GM18502 (cell line): ENCODE results near the gene CHN2.

Experiments used
- ATAC-seq: cut with Tn5 transposase; IDR thresholded peaks from one replicate; pipeline ENCODE4 v1.9.1; 2021; ENCODE audit warnings: mild to moderate bottlenecking; ENCODE audit not compliant: unreplicated experiment, poor library complexity

CHN2 gene

DNA sequence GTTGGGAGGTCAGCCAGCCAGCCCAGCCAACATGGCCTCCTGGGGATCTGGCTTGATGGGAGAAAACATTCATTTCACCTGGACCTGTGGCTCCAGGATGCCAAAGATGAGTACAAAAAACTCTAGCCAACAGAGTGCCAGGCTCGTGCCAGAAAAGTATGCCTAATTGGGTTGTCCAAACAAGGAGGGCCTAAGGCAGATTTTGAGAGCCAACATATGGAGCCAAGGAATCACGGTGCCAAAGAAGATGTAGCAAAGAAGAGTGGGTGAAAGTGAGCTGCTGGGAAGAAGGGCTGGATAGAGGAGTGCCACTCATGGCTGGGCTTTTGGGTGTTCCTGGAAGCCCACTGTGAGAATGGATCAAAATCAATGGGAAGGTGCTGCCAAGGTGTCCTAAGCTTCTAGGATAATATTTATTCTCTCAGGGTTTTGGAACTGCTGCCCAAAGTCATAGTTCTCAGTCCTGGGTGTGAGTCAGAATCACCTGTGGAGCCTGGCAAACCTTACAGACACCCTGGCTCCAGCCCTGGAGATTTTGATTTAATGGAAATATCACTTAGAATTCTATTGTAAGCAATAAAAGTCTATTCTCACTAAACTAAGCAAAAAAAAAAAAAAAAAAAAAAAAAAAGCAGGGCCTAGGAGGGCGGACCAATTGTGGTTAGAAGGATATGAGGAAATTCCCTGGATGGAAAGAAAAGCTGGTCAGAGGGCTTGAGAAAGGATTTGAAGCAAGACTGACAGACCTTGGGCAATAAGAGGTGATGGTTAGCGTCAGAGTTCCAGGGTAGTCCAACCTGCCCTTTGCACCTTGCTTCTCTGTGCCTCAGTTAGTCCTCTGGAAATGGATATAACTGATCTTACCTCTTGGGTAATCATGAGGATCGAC is 186.9 kb downstream of the CHN2 start:
- ATAC-seq, result no peak

- ATAC-seq, result no peak
Observed at GRCh38 chr7:29384277-29384676, 189.7 kb downstream of the CHN2 start.

GRCh38 chr7:29385214-29385814 is 190.7 kb downstream of the CHN2 start:
- no peak for ATAC-seq

GRCh38 chr7:29386196-29386765 is 191.7 kb downstream of the CHN2 start:
- no peak for ATAC-seq

DNA sequence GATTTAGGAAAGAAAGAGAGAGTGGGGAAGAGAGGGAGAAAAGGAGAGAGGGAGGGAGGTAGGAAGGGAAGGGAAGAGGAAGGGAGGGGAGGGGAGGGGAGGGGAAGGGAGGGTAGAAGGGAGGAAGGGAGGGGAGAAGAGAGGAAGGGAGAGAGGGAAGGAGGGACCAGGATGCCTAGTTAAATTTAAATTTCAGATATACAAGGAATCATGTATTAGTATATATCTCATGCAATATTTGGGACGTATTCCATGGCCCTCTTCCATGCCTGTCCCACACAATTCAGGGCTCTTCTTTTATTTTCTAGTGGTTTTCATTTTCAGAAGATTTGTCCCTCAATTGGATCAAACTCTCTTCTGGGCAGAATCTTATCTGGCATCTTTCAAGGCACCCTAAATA is 196.7 kb downstream of the CHN2 start:
- no peak for ATAC-seq

GRCh38 chr7:29394321-29394720 is 199.7 kb downstream of the CHN2 start:
- ATAC-seq, result no peak

DNA sequence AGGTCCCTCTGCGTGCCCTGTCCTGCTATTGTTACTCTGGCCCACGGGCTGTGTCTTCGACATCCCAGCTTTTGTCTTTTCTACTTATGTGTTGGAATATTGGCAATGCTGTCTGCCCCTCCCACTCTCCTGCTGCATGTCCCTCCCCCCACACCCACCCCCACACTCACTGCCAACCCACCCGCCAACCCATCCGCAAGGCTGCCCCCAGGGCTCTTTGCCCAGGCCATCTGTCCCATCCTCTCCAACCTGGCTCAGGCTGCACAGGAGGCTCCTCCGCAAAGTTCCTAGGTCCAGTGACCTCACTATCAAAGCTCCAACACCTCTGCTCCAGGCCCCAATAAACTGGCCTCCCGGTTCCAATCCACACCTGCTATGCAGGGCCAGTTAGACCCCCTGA is 202.0 kb downstream of the CHN2 start:
- ATAC-seq, result no peak

GRCh38 chr7:29397398-29397797 is 202.8 kb downstream of the CHN2 start:
- no peak for ATAC-seq

DNA sequence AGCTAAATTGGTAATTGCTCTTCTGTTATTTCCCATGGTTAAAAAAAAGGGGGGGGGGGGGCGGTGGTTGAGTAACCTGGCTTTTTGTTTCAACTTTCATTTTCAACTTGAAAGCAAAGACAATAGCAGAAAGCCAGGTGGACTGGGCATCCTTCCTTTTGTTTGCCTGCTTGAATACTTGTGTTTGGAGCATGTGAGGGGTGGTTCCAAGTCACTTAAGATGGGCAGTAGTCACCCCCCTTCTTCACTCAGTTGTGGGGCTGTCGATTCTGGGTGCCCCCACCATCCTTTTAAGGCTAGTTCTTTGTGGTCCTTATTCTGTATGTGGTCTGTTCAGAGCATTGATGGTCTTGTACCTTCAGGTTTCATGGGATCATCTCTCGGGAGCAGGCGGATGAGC is 203.4 kb downstream of the CHN2 start:
- ATAC-seq, result no peak

DNA sequence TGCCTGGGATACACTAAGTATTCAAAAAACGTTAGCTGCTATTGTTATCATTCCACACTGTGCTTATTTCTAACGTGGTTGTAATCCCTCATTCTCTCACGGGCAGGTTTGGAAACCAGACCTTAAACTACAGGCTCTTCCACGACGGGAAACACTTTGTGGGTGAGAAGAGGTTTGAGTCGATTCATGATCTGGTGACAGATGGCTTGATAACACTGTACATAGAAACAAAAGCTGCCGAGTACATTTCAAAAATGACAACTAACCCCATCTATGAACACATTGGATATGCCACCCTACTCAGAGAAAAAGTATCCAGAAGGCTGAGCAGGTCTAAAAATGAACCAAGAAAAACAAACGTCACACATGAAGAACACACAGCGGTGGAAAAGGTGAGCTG is 205.9 kb downstream of the CHN2 start:
- no peak for ATAC-seq

GRCh38 chr7:29401769-29402168 is 207.2 kb downstream of the CHN2 start:
- ATAC-seq, result no peak

DNA sequence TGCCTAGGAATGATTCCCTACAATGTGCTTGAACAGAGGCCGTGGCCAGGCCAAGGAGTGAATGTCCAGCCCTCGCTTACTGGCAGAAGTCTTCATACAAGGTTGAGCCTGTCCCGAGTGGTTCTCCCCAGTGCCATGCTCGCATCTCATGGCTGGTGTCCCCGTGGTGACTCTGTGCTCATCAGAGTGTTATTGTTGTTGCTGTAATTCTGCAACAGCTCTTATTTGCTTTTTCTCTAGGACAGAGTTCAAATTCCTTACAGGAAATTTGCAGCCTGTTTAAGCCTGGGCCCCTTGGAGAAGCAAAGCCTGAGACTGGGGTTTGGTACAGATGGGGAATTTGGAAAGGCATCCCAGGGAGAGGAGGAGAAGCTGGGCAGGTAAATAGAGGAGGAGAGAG is 211.3 kb downstream of the CHN2 start:
- no peak for ATAC-seq

- no peak for ATAC-seq
Observed at GRCh38 chr7:29406366-29406765, 211.8 kb downstream of the CHN2 start.

DNA sequence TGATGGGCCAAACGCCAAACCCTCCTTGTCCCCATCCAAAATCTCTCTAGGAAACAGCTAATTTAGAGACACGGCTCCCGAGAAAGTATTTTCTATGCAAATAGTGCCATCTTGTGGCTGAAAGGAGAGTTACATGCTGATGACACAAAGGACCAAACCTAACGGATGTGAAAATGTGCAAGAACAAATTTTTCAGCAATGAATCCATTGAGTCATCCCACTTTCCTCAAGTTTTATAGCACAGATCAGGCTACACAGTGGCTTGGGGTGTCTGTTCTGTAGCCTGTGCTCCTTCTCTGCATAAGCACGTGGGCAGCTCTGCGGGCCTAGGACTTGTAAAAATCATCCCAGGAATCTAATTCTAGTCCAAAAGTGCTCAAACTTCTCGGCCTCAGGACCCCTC is 214.3 kb downstream of the CHN2 start:
- ATAC-seq, result peak; percentile 65

DNA sequence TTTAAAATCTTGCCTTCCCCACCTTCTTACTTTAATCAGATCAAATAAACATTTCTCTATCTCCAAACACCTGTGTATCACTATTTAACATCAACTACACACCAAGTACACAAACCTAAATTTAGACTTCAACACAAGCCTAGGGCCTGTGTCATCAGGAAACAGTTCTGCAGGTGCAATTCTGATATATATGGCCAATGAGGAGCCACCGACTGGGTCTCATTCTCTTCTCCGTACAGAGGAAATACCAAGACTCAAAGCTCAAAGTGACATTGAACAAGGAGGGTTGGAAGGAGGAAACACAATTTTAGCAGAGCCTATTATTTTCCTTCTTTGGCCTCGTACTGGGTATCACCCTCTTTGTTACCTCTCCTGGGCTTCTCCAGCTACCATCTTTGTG is 216.4 kb downstream of the CHN2 start:
- ATAC-seq, result no peak

- ATAC-seq, result no peak
Observed at GRCh38 chr7:29412912-29413311, 218.3 kb downstream of the CHN2 start.

DNA sequence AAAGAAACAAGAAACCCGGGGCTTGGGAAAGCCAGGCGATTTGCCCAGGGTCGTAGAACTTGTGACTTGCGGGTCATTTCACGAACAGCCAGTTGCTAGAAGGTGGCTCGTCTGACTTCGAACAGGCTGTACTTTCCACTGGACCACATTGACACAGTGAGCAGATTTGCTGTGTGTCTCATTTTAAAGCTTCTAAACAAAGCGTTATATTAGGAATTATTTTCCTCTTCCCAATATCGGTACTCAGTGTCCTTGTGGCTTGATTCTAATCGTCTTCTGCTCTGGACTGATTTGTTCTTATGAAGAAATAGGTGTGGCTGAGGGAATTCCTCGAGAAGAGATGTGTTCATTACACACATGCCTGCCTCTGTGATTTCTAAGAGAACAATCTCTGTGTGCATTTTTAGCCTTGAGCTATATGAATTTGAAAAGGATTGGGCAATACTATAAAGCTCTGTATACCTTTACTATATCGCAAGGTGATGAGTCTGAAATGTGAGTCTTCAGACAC is 219.1 kb downstream of the CHN2 start:
- ATAC-seq, result no peak

DNA sequence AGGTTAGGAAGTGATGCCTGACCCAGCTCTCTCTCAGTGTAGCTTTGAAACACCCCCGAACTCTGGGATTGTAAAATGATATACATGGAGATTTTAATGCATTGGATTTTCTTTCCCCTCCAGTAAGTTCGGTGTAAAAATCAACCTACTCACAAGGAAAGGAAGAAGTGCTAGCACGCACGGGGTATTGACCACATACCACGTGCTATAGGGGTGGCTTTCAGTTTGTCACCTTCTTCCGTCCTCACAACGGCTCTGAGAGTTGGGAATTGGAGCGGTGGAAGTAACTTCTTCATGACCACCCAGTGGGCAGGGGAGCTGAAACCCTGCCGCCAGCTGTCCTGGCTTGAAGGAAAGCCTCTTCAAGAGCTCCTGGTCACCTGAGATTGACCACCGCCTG is 219.6 kb downstream of the CHN2 start:
- no peak for ATAC-seq

DNA sequence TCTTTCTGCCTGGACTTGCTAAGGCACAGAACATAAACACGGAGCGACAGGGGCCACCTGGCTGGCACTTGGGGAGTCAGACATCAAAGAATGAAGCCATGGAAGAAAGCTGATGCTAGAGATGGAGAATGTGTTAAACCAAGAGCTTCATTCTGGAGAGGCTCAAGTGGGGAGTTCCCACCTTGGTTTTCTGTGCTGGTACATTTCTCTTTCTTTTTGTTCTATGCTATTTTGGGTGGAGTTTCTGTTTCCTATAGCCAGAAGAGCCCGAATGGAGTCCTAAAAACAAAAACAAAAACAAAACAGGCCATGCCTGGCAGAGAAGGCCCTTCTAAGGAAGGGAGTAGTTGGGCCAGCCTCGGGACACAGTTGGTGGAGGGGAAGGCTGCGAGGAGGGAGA is 220.6 kb downstream of the CHN2 start:
- no peak for ATAC-seq

- no peak for ATAC-seq
Observed at GRCh38 chr7:29416276-29416937, 221.8 kb downstream of the CHN2 start.

DNA sequence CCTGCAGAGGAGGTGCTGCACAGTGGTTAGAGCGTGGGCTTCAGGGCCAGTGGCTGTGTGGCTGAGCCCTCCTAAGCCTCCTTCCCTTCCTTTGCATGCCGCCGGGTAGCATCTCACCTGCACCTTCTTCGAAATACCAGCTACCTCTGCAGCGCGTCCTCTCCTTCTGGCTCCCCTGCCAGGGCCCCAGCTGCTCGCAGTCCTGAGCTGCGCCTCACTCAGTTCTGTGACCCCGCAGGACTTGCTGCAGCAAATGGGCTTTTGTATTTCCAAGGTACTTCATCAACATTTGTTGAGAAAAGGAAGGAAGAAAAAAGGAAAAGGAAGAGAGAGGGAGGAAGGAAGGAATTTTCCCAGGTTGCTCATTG is 222.3 kb downstream of the CHN2 start:
- ATAC-seq, result no peak
